SU-DHL-6 (cell line): ENCODE measurements around the gene EFCAB6.

ENCODE experiments used
- CTCF ChIP-seq: fragments of 200-600 bp; sonication (generic); IDR thresholded peaks from one replicate; pipeline ENCODE4 v1.5.1; 2017; ENCODE audit warnings: antibody characterized with exemption, mild to moderate bottlenecking, low read length, moderate library complexity; ENCODE audit not compliant: insufficient read depth, poor library complexity, severe bottlenecking
- EZH2phosphoT487 ChIP-seq: fragments of 200-600 bp; sonication (generic), shearing (Covaris generic); conservative IDR thresholded peaks from 2 replicates; pipeline ENCODE4 v1.6.1; 2018; ENCODE audit warnings: mild to moderate bottlenecking, antibody characterized with exemption, low read length, moderate library complexity, mixed read lengths

- no peak for TF ChIP-seq CTCF
- no peak for TF ChIP-seq EZH2phosphoT487
Observed at GRCh38 chr22:43823353-43823908, 11.3 kb upstream of the EFCAB6 start.
